Peyer's patch (tissue), 4 donors: ENCODE measurements around the gene NDUFB5.

Source experiments
- CTCF ChIP-seq, 6 experiments: fragments of 450-650 bp in 4 of 6; fragments of 200-600 bp in 2 of 6; sonication (generic) in 1 of 6; IDR thresholded peaks; one replicate each; pipeline ENCODE4 v1.5.1; 2017 to 2019; ENCODE audit warnings: antibody characterized with exemption in 6 of 6, mild to moderate bottlenecking in 3 of 6, moderate library complexity in 1 of 6
- POLR2A ChIP-seq, 2 donors: fragments of 450-650 bp; IDR thresholded peaks; one replicate each; pipeline ENCODE4 v1.5.1; 2017; ENCODE audit warnings: antibody characterized with exemption in 2 of 2, mild to moderate bottlenecking in 2 of 2, moderate library complexity in 2 of 2

GRCh38 chr3:179673523-179673922, 68.9 kb downstream of the NDUFB5 start:
- no peak for TF ChIP-seq CTCF (IDR thresholded peaks at IDR 0.05)
- TF ChIP-seq POLR2A (IDR thresholded peaks at IDR 0.05): no peak
